GM19438 (cell line): ENCODE results near the gene KRTAP24-1.

Experiments
- ATAC-seq: cut with Tn5 transposase; IDR thresholded peaks from one replicate; pipeline ENCODE4 v1.9.1; 2021; ENCODE audit warnings: low read depth; ENCODE audit not compliant: unreplicated experiment

The KRTAP24-1 gene

DNA sequence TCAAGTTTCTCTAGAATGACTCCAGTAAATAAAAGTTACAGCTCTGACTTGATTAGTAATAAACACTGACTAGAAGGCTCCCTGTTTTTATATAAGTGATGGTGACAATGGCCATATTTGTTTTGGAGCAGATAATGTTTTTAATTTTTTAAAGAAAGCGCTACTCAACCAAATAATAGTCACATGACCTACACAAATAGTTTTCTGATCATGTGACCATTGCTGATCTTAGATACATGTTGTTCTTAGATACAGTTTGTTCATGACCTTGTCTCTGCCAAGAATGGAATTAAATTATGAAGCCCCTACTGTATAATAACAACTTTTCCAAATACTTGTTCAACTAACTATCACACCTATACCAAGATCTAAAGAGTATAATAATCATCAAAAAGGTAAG lies 44.6 kb downstream of the KRTAP24-1 start:
- ATAC-seq: no peak

DNA sequence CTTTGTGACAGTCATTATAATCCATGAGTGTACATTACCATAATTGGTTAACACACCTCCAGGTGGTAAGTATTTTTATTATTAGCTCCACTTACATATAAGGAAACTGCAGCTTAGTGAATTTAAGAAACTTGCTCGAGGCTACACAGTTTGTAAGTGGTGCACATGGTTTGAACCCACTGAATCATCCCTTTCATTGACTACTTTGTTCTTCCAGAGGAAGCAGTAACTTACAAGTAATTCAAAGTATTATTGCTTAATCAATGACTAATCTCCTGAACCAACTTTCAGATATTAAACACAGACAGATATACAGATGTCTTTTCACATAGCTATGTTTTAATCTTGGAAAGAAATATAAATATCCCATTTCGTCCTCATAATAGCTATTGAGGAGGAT lies 48.1 kb downstream of the KRTAP24-1 start:
- no peak for ATAC-seq

DNA sequence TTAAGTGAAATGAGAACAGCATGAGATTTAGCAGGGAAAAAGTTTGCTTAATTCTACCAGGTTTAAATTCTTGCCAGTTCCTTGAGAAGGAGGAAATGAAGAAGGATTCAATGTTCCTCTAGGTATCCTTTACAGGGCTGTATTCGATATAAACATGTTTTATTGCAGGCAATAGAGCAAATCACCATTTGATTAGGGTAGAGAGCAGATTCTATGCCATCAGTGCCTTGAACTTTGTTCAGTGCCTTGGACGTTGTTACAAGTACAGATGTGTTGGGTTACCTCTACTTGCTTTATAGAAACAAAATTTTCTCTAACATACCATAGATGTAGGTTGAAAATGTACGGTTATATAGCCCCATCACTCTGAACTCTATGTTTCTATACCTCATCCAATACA lies 48.7 kb downstream of the KRTAP24-1 start:
- no peak for ATAC-seq

DNA sequence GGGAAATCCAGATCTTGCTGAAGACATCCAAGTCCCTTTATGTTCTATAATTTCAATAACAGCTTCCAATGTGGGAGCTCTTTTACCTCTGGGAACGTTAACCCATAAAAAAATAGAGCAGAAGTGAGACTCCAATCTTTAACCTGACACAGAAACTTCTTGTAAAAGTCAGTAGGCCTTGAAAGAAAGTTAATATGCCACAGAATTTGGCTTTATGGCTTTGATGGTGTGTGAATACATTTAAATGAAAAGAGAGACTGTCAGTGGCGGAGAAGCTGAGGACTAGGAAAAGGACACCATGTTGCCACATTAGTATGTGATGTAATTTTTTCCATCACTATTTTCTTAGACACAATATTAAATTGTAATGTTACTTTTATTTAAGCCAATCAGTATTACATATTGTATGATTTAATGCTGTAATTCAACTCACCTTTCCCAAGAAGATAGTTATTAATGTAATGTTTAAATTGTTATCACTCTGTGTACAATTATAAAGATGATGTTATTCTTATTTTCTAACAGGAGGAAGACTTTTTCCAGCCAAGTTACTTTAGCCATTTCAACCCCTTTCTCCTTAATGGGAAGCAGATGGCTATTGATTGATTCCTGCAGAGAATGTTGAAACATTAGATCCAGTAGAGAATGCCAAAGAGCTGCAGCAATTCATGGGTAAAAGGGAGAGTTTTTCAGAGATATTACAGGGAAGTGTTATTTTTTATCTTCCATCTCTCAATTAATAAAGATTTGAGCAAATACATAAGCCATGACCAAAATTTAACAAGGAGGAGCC lies 49.3 kb downstream of the KRTAP24-1 start:
- ATAC-seq: no peak

DNA sequence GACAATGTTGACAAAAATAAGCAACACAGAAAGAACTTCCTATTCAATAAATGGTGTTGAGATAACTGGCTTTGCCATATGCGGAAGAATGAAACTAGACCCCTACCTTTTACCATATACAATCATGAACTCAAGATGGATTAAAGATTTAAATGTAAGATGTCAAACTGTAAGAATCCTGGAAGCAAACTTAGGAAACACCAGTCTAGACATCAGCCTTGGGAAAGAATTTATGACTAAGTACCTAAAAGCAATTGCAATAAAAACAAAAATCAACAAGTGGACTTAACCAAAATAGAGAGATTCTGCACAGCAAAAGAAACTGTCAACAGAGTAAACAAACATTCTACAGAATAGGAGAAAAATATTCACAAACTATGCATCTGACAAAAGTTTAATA lies 50.7 kb downstream of the KRTAP24-1 start:
- no peak for ATAC-seq
